Muscle of leg (tissue), 11 donors: ENCODE data around the gene TRAF2. TPM values are rescaled to one million over a fixed set of nuclear protein-coding genes. Genes with fewer than 3 reads are reported as not detected.
A peak's percentile ranks its signal among the peaks of the same experiment; 100 is the strongest.

Experiments used
- DNase-seq: peaks from one replicate; pipeline ENCODE4 v3.0.0; 2013
- H3K27ac ChIP-seq: one replicate; pipeline ENCODE4 v1.5.1; 2013; ENCODE audit warnings: mild to moderate bottlenecking, low read length, control low read depth
- H3K27me3 ChIP-seq: one replicate; pipeline ENCODE4 v1.6.1; 2013; ENCODE audit warnings: low read length; ENCODE audit not compliant: control insufficient read depth, insufficient read depth
- H3K36me3 ChIP-seq: one replicate; pipeline ENCODE4 v1.6.1; 2013; ENCODE audit warnings: low read length; ENCODE audit not compliant: control insufficient read depth, insufficient read depth
- H3K4me1 ChIP-seq: one replicate; pipeline ENCODE4 v1.6.1; 2013; ENCODE audit warnings: low read length; ENCODE audit not compliant: control insufficient read depth, insufficient read depth
- H3K4me3 ChIP-seq: one replicate; pipeline ENCODE4 v1.5.1; 2013; ENCODE audit warnings: low read length, control low read depth
- H3K9me3 ChIP-seq: replicated peaks from 2 replicates; pipeline ENCODE4 v1.6.1; 2013; ENCODE audit warnings: low read depth, low read length; ENCODE audit not compliant: control insufficient read depth
- WGBS: methylation state at CpG from one replicate; pipeline ENCODE4 v1.1.5; 2013; ENCODE audit warnings: missing lambda C conversion rate; ENCODE audit not compliant: insufficient coverage; 5-methylcytosine and 5-hydroxymethylcytosine counted together
- polyA plus RNA-seq, 8 donors: library from polyadenylated mRNA; unstranded; fragments of 120-200 nt; gene quantifications; one replicate each; pipeline versions ENCODE4 v1.2.1 to v1.2.3, GENCODE V29; 2013; ENCODE audit warnings: inconsistent platforms in 1 of 8, low replicate concordance in 1 of 8; ENCODE audit not compliant: insufficient read length in 8 of 8, insufficient read depth in 1 of 8
- total RNA-seq: library from RNA; stranded (reverse); fragments of 120-200 nt; gene quantifications from one replicate; pipeline ENCODE4 v1.2.4, GENCODE V29; 2013

TRAF2 gene
- total and polyA plus RNA-seq, 9 donors = 5.4 to 11.9 (median 10.1) TPM

DNA sequence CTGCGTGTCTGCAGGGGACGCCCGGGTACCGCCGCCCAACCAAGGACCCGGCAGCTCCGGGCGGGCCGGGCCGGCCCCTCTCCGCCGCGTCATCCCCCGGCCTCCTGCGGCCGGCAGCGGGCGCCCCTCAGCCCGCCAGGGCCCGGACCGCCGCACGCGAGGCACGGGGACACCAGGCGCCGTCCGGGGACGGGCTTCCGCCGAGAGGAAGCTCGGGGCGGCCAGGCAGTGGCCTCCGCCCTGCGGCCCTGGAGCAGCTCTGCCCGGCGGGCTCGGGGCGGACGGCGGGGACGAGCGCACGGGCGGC lies 57.8 kb downstream of the TRAF2 start:
- H3K4me1 ChIP-seq = peaks cover 48% of the 10 kb centered on the region
- peak overlapping the region; percentile 59 for H3K27ac ChIP-seq
- no peak for DNase-seq
- H3K9me3 ChIP-seq = no peaks in the 10 kb centered on the region
- peak overlapping the region; percentile 84 for H3K4me3 ChIP-seq
- WGBS = under 1% methylated on average over 45 of the region's 45 CpGs
- H3K36me3 ChIP-seq = peaks cover 38% of the 10 kb centered on the region
- no peaks in the 10 kb centered on the region for H3K27me3 ChIP-seq

- peak; percentile 98 for DNase-seq
- Histone ChIP-seq H3K27me3 (no peaks in the 10 kb centered on the region), H3K4me3 (peak within 1 kb of the TSS; percentile 84), H3K36me3 (peaks cover 35% of the 10 kb centered on the region), H3K4me1 (peaks cover 53% of the 10 kb centered on the region), H3K27ac (peak within 1 kb of the TSS; percentile 59), H3K9me3 (no peaks in the 10 kb centered on the region)
- WGBS = 3% methylated on average over 73 of the region's 74 CpGs
Measured at GRCh38 chr9:136944519-136945332, 58.4 kb downstream of the TRAF2 start, which contains the start of the genes C8G and FBXW5. C8G (plus strand) TSS chr9:136945243; CDS start chr9:136945321, 78 bp downstream. FBXW5 (minus strand) TSS chr9:136944738; CDS start chr9:136944083, 655 bp downstream.

GRCh38 chr9:136945333-136946227 lies 59.3 kb downstream of the TRAF2 start:
- 81% methylated on average over 25 of the region's 30 CpGs for WGBS
- Histone ChIP-seq H3K4me1 (peaks cover 59% of the 10 kb centered on the region), H3K9me3 (no peaks in the 10 kb centered on the region), H3K4me3 (no peak overlapping the region), H3K36me3 (peaks cover 26% of the 10 kb centered on the region), H3K27me3 (no peaks in the 10 kb centered on the region), H3K27ac (no peak overlapping the region)
- peak; percentile 32 for DNase-seq

DNA sequence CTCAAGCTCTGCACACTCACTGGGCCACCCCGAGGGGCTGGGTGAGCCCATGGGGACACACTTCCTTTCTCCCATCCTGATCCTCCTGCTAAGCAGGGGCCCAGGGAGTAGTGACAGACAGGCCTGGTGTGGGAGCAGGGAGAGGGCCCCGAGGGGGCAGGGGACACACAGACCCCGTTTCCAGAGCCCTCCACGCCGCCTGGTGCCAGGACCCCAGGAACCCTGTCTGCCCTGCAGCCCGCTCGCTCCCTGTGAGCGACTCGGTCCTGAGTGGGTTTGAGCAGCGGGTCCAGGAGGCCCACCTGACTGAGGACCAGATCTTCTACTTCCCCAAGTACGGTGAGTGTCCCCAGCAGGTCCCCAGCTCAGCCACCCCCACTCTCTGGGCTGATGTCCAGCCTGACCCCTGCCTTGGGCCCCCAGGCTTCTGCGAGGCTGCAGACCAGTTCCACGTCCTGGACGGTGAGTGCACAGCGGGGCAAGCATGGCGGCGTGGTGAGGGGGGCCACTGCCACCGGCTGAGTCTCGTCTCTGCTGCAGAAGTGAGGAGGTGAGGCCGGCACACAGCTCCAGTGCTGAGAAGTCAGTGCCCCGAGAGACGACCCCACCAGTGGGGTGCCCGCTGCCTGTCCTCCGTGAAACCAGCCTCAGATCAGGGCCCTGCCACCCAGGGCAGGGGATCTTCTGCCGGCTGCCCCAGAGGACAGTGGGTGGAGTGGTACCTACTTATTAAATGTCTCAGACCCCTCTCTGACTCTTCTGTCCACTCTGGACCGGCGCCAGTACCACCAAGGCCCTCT lies 60.1 kb downstream of the TRAF2 start:
- Histone ChIP-seq H3K27ac (peak overlapping the region; percentile 83), H3K36me3 (peaks cover 19% of the 10 kb centered on the region), H3K27me3 (no peaks in the 10 kb centered on the region), H3K9me3 (no peaks in the 10 kb centered on the region), H3K4me3 (no peak overlapping the region), H3K4me1 (peaks cover 61% of the 10 kb centered on the region)
- DNase-seq = no peak
- 62% methylated on average over 18 of the region's 27 CpGs for WGBS

DNA sequence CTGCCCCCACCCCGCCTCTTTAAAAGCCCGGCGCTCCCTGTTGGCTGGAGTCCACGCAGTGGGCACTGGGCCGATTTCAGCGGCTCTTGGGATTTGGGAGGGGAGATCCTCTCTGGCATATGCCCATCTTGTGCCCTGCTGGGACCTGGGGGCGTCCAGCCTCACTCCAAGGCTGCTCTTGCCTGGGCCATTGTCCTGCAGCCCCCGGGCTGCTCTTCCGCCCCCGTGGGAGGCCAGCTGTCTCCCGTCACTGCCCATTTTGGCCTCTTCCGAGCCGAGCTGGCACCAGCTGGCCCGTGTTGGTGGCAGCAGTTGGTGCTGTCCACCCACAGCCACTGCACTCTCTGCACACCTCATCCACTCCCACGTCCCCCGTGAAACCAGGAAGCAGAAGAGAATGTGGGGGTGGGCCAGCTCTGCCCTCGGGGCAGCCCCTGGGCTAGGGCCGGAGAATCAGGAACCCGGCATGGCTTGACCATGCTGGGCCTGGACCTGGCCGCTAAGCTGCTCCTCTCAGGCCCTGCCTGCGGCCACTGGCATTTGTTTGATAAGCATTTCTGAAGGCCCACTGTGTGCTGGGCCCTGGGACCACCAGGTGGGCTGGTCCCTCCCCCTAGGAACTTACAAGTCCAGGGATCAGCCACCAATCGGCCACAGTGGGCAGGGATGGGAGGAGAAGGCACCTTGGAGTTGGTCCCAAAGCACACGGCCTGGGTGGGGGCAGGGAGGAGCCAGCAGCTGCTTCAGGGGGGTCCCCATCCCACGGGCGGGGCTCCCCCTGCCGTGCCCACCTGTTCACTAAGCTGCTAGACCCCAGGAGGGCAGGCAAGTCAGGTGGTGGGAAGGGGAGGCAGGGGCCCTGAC lies 60.9 kb downstream of the TRAF2 start:
- no peak overlapping the region for H3K4me3 ChIP-seq
- peaks cover 63% of the 10 kb centered on the region for H3K4me1 ChIP-seq
- H3K27me3 ChIP-seq = no peaks in the 10 kb centered on the region
- no peaks in the 10 kb centered on the region for H3K9me3 ChIP-seq
- DNase-seq = peak; percentile 61
- 55% methylated on average over 23 of the region's 26 CpGs for WGBS
- peaks cover 10% of the 10 kb centered on the region for H3K36me3 ChIP-seq
- H3K27ac ChIP-seq = peak overlapping the region; percentile 83

- WGBS = 23% methylated on average over 7 of the region's 15 CpGs
- Histone ChIP-seq H3K36me3 (peaks cover 3% of the 10 kb centered on the region), H3K4me1 (peaks cover 62% of the 10 kb centered on the region), H3K27ac (peak overlapping the region; percentile 83), H3K4me3 (no peak overlapping the region), H3K27me3 (no peaks in the 10 kb centered on the region), H3K9me3 (no peaks in the 10 kb centered on the region)
- peak; percentile 59 for DNase-seq
Measured at GRCh38 chr9:136947955-136948510, 61.7 kb downstream of the TRAF2 start.

- no peak for DNase-seq
- Histone ChIP-seq H3K27me3 (no peaks in the 10 kb centered on the region), H3K36me3 (no peaks in the 10 kb centered on the region), H3K9me3 (no peaks in the 10 kb centered on the region), H3K4me3 (peak overlapping the region; percentile 46), H3K4me1 (peaks cover 53% of the 10 kb centered on the region), H3K27ac (no peak overlapping the region)
- 22% methylated on average over 16 of the region's 22 CpGs for WGBS
Measured at GRCh38 chr9:136949239-136949816, 63.0 kb downstream of the TRAF2 start.

GRCh38 chr9:136949817-136950655 lies 63.7 kb downstream of the TRAF2 start:
- H3K36me3 ChIP-seq = no peaks in the 10 kb centered on the region
- WGBS = 1% methylated on average over 46 of the region's 63 CpGs
- DNase-seq = peak; percentile 92
- no peaks in the 10 kb centered on the region for H3K27me3 ChIP-seq
- peak overlapping the region; percentile 46 for H3K4me3 ChIP-seq
- no peaks in the 10 kb centered on the region for H3K9me3 ChIP-seq
- H3K27ac ChIP-seq = no peak overlapping the region
- H3K4me1 ChIP-seq = peaks cover 49% of the 10 kb centered on the region
